Smooth muscle cell (in vitro differentiated cells): ENCODE results near the gene GMFB. TPM values are rescaled to one million over a fixed set of nuclear protein-coding genes. Genes with fewer than 3 reads are reported as not detected.
A peak's percentile ranks its signal among the peaks of the same experiment; 100 is the strongest.

Source experiments
- DNase-seq: peaks from one replicate; lab custom pipeline; 2025; ENCODE audit not compliant: unreplicated experiment; lab: John Stamatoyannopoulos, UW
- H2AFZ ChIP-seq: fragments of 200-600 bp; sonication (generic); 2 replicates; pipeline ENCODE4 v1.6.0; 2016; ENCODE audit warnings: antibody characterized with exemption, low read depth, mild to moderate bottlenecking
- H3F3A ChIP-seq: fragments of 200-600 bp; sonication (generic); 2 replicates; pipeline ENCODE4 v1.6.0; 2017; ENCODE audit warnings: antibody characterized with exemption, low read depth
- H3K27ac ChIP-seq: fragments of 200-600 bp; sonication (generic); 2 replicates; pipeline ENCODE4 v1.5.1; 2016; ENCODE audit warnings: low read depth, mild to moderate bottlenecking
- H3K27me3 ChIP-seq: fragments of 200-600 bp; sonication (generic); 2 replicates; pipeline ENCODE4 v1.6.1; 2016; ENCODE audit warnings: low read depth, mild to moderate bottlenecking
- H3K36me3 ChIP-seq: fragments of 200-600 bp; sonication (generic); 2 replicates; pipeline ENCODE4 v1.5.1; 2016; ENCODE audit warnings: low read depth
- H3K4me1 ChIP-seq: fragments of 200-600 bp; sonication (generic); 2 replicates; pipeline ENCODE4 v1.5.1; 2016; ENCODE audit warnings: low read depth
- H3K4me2 ChIP-seq: fragments of 200-600 bp; sonication (generic); 2 replicates; pipeline ENCODE4 v1.6.0; 2016; ENCODE audit warnings: mild to moderate bottlenecking
- H3K4me3 ChIP-seq: fragments of 200-600 bp; sonication (generic); 2 replicates; pipeline ENCODE4 v1.5.1; 2016; ENCODE audit warnings: mild to moderate bottlenecking
- H3K79me2 ChIP-seq: fragments of 200-600 bp; sonication (generic); 2 replicates; pipeline ENCODE4 v1.6.0; 2016; ENCODE audit warnings: low read depth, mild to moderate bottlenecking
- H3K9ac ChIP-seq: fragments of 200-600 bp; sonication (generic); 2 replicates; pipeline ENCODE4 v1.6.0; 2016; ENCODE audit warnings: low read depth
- H3K9me3 ChIP-seq: fragments of 200-600 bp; sonication (generic); replicated peaks from 2 replicates; pipeline ENCODE4 v1.5.1; 2016; ENCODE audit warnings: low read depth
- H4K20me1 ChIP-seq: fragments of 200-600 bp; sonication (generic); 2 replicates; pipeline ENCODE4 v1.6.0; 2016; ENCODE audit warnings: low read depth
- CTCF ChIP-seq: fragments of 200-600 bp; sonication (generic); IDR thresholded peaks from 2 replicates; pipeline ENCODE4 v1.5.1; 2017; ENCODE audit warnings: borderline replicate concordance, mild to moderate bottlenecking, antibody characterized with exemption; ENCODE audit not compliant: insufficient read depth, poor library complexity, severe bottlenecking
- WGBS: methylation state at CpG from one replicate; pipeline ENCODE4 v1.1.7; 2016; ENCODE audit warnings: low lambda C conversion rate; 5-methylcytosine and 5-hydroxymethylcytosine counted together
- polyA plus RNA-seq: library from polyadenylated mRNA; unstranded; fragments of >200 nt; fragmentation: Nextera tagmentation; extraction: Ambion mirVana; gene quantifications from 2 replicates; pipeline ENCODE4 v1.2.1, GENCODE V29; 2016
- total RNA-seq: library from RNA; depleted of rRNA; stranded (reverse); fragments of >200 nt; gene quantifications from 2 replicates; pipeline ENCODE4 v1.2.3, GENCODE V29; 2014

GMFB gene
- total and polyA plus RNA-seq, 2 experiments from 2014 or later, result 25.7 to 73.5 TPM

- Histone ChIP-seq H3K4me2 (no peak overlapping the region), H2AFZ (no peak overlapping the region), H3K27ac (no peak overlapping the region), H3K9me3 (peaks cover 5% of the 10 kb centered on the region), H3K36me3 (peaks cover 11% of the 10 kb centered on the region), H3K79me2 (peaks cover 75% of the 10 kb centered on the region), H4K20me1 (no peaks in the 10 kb centered on the region), H3K4me1 (peaks cover 10% of the 10 kb centered on the region), H3K4me3 (no peak overlapping the region), H3F3A (no peaks in the 10 kb centered on the region), H3K27me3 (no peaks in the 10 kb centered on the region), H3K9ac (no peak overlapping the region)
- no peak for DNase-seq
- no peak for TF ChIP-seq CTCF
- WGBS, result 70% methylated on average over 1 of the region's 1 CpG
Measured at GRCh38 chr14:54512393-54512792, 23.6 kb upstream of the GMFB start.

GRCh38 chr14:54509546-54510501 lies 21.0 kb upstream of the GMFB start, which contains the start of gene CGRRF1:
Gene CGRRF1, plus strand, starts transcription at chr14:54509906. Its CDS starts 54 bp downstream, at chr14:54509960.
- Histone ChIP-seq H3K4me1 (peaks cover 10% of the 10 kb centered on the region), H3K4me3 (peak within 1 kb of the TSS; percentile 96), H2AFZ (peak within 1 kb of the TSS; percentile 99), H3K4me2 (peak within 1 kb of the TSS; percentile 95), H3K9ac (peak within 1 kb of the TSS; percentile 72), H3K79me2 (peaks cover 50% of the 10 kb centered on the region), H3K9me3 (no peaks in the 10 kb centered on the region), H3K27ac (peak within 1 kb of the TSS; percentile 30), H3F3A (no peaks in the 10 kb centered on the region), H3K36me3 (peaks cover 2% of the 10 kb centered on the region), H3K27me3 (no peaks in the 10 kb centered on the region), H4K20me1 (no peaks in the 10 kb centered on the region)
- DNase-seq, result peak; percentile 90
- peak; percentile 56 for TF ChIP-seq CTCF
- 1% methylated on average over 65 of the region's 66 CpGs for WGBS

- no peaks in the 10 kb centered on the region for H3K27me3 ChIP-seq
- H3K4me2 ChIP-seq, result no peak overlapping the region
- no peaks in the 10 kb centered on the region for H3K36me3 ChIP-seq
- H4K20me1 ChIP-seq, result no peaks in the 10 kb centered on the region
- WGBS, result 88% methylated on average over 3 of the region's 3 CpGs
- no peak for DNase-seq
- H3K27ac ChIP-seq, result no peak overlapping the region
- H3K9ac ChIP-seq, result no peak overlapping the region
- no peaks in the 10 kb centered on the region for H3K4me1 ChIP-seq
- no peaks in the 10 kb centered on the region for H3K9me3 ChIP-seq
- TF ChIP-seq CTCF, result peak; percentile 23
- no peaks in the 10 kb centered on the region for H3F3A ChIP-seq
- H3K4me3 ChIP-seq, result no peak overlapping the region
- H3K79me2 ChIP-seq, result no peaks in the 10 kb centered on the region
- peak overlapping the region; percentile 11 for H2AFZ ChIP-seq
Measured at GRCh38 chr14:54503486-54503885, 14.7 kb upstream of the GMFB start.
